ENCODE results near the gene PHF12.
A peak's percentile ranks its signal among the peaks of the same experiment; 100 is the strongest.
"Not testable (repeated sequence)": the region's sequence is repeated elsewhere in the genome, so short reads cannot be mapped to it uniquely, and the experiment has no call there.

PHF12 gene

DNA sequence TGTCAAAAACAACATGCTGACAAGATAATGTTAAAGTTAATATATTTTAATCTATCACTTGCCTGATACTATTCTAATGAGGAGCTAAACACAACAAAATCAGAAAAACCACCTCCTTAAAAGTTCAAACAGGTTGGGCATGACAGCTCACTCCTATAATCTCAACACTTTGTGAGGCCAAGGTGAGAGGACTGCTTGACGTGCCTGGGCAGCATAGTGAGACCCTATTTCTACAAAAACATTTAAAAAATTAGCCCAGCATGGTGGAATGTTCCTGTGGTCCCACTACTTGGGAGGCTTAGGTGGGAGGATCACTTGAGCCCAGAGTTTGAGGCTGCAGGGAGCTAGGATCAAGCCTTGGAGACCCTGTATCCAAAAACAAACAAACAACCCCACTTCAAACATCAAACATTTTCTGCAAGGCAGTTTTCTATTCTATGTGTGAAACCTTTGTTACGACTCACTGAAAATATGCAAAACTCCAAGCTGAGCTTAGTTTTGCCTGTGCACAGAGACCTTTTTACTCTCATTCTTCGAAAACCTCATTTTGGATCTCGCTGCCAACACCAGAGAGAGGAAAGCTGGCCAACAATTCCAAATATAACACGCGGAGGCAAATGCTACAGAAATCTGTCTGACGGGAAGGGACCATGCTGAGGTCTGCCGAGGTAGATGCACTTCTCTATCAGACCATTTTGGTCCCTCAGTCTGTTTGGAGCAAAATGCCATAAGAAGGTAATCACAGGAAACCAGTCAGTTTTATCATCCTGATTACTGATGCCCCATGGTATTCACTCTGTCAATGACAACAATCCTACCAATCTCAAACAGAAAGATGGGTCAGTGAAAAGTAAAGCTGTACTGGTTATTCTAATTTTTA, 6.2 kb downstream of the PHF12 start:
- no peaks in the 10 kb centered on the region for H3K27me3 ChIP-seq (ENCODE audit: control insufficient read depth, insufficient read depth, low read length)
- H3K4me1 ChIP-seq (ENCODE audit: control insufficient read depth, insufficient read depth, low read length) = peaks cover 25% of the 10 kb centered on the region
- no peak overlapping the region for H3K27ac ChIP-seq (ENCODE audit: low read depth, low read length)
- H3K4me3 ChIP-seq (ENCODE audit: low read depth, low read length) = no peak overlapping the region
- no peaks in the 10 kb centered on the region for H3K9me3 ChIP-seq (ENCODE audit: control insufficient read depth, insufficient read depth, low read length)
- H3K36me3 ChIP-seq (ENCODE audit: control insufficient read depth, insufficient read depth, low read length) = peaks cover 62% of the 10 kb centered on the region
- H3K9ac ChIP-seq (ENCODE audit: low read depth, low read length) = no peak overlapping the region

DNA sequence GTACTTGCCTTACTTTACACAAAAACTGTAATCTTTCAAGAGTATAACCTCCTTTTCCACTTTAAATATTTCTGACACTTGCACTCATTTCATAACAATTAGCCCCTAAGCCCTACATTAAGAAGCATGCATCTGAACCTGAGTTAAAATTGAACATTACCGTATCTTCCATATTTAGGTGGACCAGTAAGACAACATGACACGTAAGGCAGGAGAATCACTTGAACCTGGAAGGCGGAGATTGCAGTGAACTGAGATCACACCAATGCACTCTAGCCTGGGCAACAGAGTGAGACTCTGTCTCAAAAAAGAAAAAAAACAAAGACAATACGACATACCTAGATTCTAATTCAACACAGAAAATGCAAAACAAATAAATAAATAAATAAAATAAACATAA, 7.0 kb downstream of the PHF12 start:
- Histone ChIP-seq H3K27ac (ENCODE audit: low read depth, low read length) (no peak overlapping the region), H3K36me3 (ENCODE audit: control insufficient read depth, insufficient read depth, low read length) (peaks cover 69% of the 10 kb centered on the region), H3K27me3 (ENCODE audit: control insufficient read depth, insufficient read depth, low read length) (no peaks in the 10 kb centered on the region), H3K4me1 (ENCODE audit: control insufficient read depth, insufficient read depth, low read length) (peaks cover 32% of the 10 kb centered on the region), H3K9me3 (ENCODE audit: control insufficient read depth, insufficient read depth, low read length) (no peaks in the 10 kb centered on the region), H3K9ac (ENCODE audit: low read depth, low read length) (no peak overlapping the region), H3K4me3 (ENCODE audit: low read depth, low read length) (no peak overlapping the region)

DNA sequence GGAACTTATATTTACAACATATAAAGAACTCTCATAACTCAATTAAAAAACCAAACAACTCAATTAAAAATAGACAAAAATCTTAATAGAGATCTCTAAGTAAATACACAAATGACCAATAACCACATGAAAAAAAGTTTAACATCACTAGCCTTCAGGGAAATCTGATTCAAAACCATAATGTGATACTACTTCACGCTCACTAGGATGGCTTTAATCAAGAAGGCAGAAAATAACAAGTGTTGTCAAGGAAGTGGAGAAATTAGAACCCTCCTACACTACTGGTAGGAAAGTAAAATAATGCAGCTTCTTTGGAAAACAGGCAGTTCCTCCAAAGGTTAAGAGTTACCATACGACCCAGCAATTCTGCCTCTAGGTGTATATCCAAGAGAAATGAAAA, 8.4 kb downstream of the PHF12 start:
- Histone ChIP-seq H3K27ac (ENCODE audit: low read depth, low read length) (no peak overlapping the region), H3K4me1 (ENCODE audit: control insufficient read depth, insufficient read depth, low read length) (peaks cover 35% of the 10 kb centered on the region), H3K27me3 (ENCODE audit: control insufficient read depth, insufficient read depth, low read length) (no peaks in the 10 kb centered on the region), H3K4me3 (ENCODE audit: low read depth, low read length) (no peak overlapping the region), H3K9ac (ENCODE audit: low read depth, low read length) (no peak overlapping the region), H3K9me3 (ENCODE audit: control insufficient read depth, insufficient read depth, low read length) (no peaks in the 10 kb centered on the region), H3K36me3 (ENCODE audit: control insufficient read depth, insufficient read depth, low read length) (peaks cover 70% of the 10 kb centered on the region)

DNA sequence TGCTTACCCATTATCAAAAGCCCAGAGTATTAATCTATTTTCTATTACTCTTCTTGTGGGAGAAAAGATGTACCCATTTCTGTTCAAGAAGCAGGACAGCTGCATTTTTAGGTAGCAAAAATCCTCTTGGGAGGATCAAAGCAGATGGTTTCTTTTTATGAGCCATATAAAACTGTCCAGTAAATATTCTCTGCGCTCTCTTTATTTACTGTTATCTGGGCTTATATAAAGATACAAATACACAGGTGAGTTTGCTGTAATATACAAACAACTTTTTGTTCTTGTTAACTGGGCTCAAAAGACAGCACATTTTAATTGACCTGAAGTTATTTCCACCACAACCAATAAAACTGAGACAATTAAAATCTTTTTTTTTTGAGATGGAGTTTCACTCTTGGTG, 10.1 kb downstream of the PHF12 start:
- H3K27me3 ChIP-seq (ENCODE audit: control insufficient read depth, insufficient read depth, low read length) = no peaks in the 10 kb centered on the region
- peaks cover 58% of the 10 kb centered on the region for H3K36me3 ChIP-seq (ENCODE audit: control insufficient read depth, insufficient read depth, low read length)
- peak overlapping the region; percentile 23 for H3K27ac ChIP-seq (ENCODE audit: low read depth, low read length)
- H3K4me1 ChIP-seq (ENCODE audit: control insufficient read depth, insufficient read depth, low read length) = peaks cover 46% of the 10 kb centered on the region
- H3K9me3 ChIP-seq (ENCODE audit: control insufficient read depth, insufficient read depth, low read length) = no peaks in the 10 kb centered on the region
- H3K4me3 ChIP-seq (ENCODE audit: low read depth, low read length) = no peak overlapping the region
- no peak overlapping the region for H3K9ac ChIP-seq (ENCODE audit: low read depth, low read length)

DNA sequence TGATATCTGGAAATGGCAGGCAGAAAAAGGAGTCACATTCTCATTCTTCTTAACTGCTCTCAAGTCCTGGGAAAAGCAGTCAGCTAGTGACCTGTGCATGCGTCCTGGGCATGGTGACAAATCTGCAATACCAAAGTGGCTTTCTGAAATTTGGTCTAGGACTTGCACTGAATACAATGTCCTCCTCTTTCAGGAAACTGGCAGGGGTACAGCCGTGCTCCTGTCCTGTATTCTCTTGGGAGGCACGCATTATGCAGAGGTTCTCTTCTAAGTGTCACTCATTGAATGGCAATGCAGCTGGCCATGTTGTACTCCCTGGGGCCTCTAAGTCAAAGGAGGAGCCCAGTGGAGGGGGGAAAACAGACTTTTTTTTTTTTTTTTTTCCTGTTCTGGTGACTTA, 10.6 kb downstream of the PHF12 start:
- Histone ChIP-seq H3K9ac (ENCODE audit: low read depth, low read length) (no peak overlapping the region), H3K4me1 (ENCODE audit: control insufficient read depth, insufficient read depth, low read length) (peaks cover 51% of the 10 kb centered on the region), H3K9me3 (ENCODE audit: control insufficient read depth, insufficient read depth, low read length) (no peaks in the 10 kb centered on the region), H3K27me3 (ENCODE audit: control insufficient read depth, insufficient read depth, low read length) (no peaks in the 10 kb centered on the region), H3K27ac (ENCODE audit: low read depth, low read length) (peak overlapping the region; percentile 48), H3K36me3 (ENCODE audit: control insufficient read depth, insufficient read depth, low read length) (peaks cover 54% of the 10 kb centered on the region), H3K4me3 (ENCODE audit: low read depth, low read length) (no peak overlapping the region)

DNA sequence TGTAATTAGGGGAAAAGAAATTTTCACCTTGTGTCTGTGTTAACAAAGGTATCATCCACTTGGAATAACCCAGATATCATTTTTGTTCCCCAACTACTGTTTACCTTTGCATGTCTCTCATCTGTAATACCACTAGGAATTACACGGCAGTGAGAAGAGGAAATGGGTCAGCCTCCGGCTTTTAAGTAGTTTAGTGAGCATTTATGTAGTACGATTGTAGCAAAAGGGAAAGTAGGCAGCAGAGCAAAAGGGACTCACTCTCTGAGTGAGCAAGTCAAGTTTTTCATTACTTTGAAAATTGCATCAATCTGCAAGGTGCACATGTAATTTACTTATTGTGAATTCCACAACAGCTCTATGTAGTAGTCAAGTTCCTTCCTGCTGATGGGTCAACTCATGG, 11.2 kb downstream of the PHF12 start:
- Histone ChIP-seq H3K36me3 (ENCODE audit: control insufficient read depth, insufficient read depth, low read length) (peaks cover 49% of the 10 kb centered on the region), H3K9ac (ENCODE audit: low read depth, low read length) (0 out of 2 replicates have a peak overlapping the region, but pooled peaks have one; percentile 32), H3K4me1 (ENCODE audit: control insufficient read depth, insufficient read depth, low read length) (peaks cover 53% of the 10 kb centered on the region), H3K27ac (ENCODE audit: low read depth, low read length) (peak overlapping the region; percentile 48), H3K4me3 (ENCODE audit: low read depth, low read length) (no peak overlapping the region), H3K27me3 (ENCODE audit: control insufficient read depth, insufficient read depth, low read length) (no peaks in the 10 kb centered on the region), H3K9me3 (ENCODE audit: control insufficient read depth, insufficient read depth, low read length) (no peaks in the 10 kb centered on the region)

DNA sequence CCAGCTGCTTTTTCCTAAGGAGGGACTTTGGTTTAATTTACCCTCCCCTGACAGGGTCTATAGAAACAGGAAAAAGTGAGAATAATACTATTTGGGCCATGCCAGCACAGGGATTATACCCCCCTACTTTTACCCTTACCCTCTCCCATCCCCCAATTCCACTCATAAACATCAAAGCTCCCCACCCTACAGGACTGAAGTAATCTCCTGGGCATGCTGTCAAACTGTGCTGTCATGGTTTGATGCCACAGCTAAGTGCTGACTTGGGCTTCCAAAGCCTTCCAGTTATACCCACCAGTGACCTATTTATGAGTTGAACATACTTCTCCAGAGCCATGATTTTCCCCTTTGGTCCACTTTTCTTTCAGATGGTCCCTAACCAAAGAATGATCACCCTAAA, 12.8 kb downstream of the PHF12 start:
- H3K27me3 ChIP-seq (ENCODE audit: control insufficient read depth, insufficient read depth, low read length) = no peaks in the 10 kb centered on the region
- H3K4me3 ChIP-seq (ENCODE audit: low read depth, low read length) = no peak overlapping the region
- no peak overlapping the region for H3K27ac ChIP-seq (ENCODE audit: low read depth, low read length)
- H3K4me1 ChIP-seq (ENCODE audit: control insufficient read depth, insufficient read depth, low read length) = peaks cover 53% of the 10 kb centered on the region
- no peak overlapping the region for H3K9ac ChIP-seq (ENCODE audit: low read depth, low read length)
- peaks cover 37% of the 10 kb centered on the region for H3K36me3 ChIP-seq (ENCODE audit: control insufficient read depth, insufficient read depth, low read length)
- H3K9me3 ChIP-seq (ENCODE audit: control insufficient read depth, insufficient read depth, low read length) = no peaks in the 10 kb centered on the region

DNA sequence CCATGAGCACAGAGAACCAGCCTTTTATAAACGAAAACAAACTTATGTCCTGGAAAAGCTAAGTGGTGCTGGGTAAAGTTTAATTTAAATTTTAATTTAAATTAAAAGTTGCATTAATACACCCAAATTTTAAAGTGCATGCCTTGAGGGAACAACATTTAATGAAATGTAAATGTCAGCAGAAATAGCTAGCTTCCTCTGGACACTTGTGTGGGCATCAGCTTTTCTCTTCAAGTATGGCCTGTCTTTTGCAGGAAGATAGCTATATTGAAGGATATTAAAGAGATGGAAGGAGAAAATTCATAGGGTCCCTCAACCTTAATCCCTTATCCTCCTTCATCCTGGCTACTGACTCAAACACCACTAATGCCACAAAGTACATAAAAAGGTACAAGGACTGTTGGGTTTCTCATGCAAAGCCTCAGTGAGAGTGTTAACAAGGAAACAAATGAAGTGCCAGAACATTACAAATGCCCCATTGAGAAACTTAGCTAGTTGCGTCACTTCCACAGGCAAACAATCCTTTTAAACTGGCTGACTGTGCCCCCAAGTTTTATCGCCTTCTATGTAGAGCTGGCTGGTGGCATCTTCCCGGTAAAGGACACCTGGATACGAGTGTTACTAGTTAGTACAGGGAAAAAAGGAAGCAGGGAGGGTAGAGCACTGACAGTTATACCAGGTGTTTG, 14.1 kb downstream of the PHF12 start:
- peak overlapping the region; percentile 37 for H3K27ac ChIP-seq (ENCODE audit: low read depth, low read length)
- H3K9ac ChIP-seq (ENCODE audit: low read depth, low read length) = no peak overlapping the region
- H3K4me3 ChIP-seq (ENCODE audit: low read depth, low read length) = no peak overlapping the region
- H3K27me3 ChIP-seq (ENCODE audit: control insufficient read depth, insufficient read depth, low read length) = no peaks in the 10 kb centered on the region
- H3K4me1 ChIP-seq (ENCODE audit: control insufficient read depth, insufficient read depth, low read length) = peaks cover 53% of the 10 kb centered on the region
- H3K9me3 ChIP-seq (ENCODE audit: control insufficient read depth, insufficient read depth, low read length) = no peaks in the 10 kb centered on the region
- peaks cover 34% of the 10 kb centered on the region for H3K36me3 ChIP-seq (ENCODE audit: control insufficient read depth, insufficient read depth, low read length)

DNA sequence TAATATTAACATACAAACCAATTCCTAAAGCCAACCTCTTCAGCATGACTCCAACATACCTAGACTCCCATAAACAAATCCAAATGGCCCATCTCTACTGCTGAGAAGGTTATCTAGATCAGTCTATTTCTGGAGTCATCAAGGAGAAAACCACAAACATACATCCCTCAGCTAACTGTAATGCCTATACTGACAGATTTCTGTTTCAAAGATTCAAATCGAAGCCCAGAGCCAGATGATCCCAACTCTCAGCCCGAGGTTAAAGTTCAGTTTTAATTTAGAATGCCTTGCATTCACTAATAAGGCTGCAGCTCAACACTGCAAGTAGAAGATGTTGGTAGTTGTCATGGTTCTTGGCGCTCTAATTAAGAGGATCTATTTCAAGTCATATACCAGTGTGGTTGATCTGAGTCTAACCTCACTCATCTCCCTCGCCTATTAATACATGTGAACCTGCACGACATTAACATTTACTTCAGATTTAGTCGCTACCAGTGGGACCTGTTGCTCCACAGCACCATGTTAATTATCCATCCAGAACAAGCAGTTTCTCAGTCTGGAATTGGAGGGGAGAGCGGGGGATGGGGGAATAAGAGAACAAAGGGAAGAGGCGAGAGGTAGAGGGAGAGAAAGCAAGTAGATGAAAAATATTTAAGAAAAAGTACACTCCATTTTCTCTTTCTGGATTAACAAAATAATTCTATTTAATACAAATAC, 15.4 kb downstream of the PHF12 start:
- H3K9me3 ChIP-seq (ENCODE audit: control insufficient read depth, insufficient read depth, low read length) = no peaks in the 10 kb centered on the region
- H3K36me3 ChIP-seq (ENCODE audit: control insufficient read depth, insufficient read depth, low read length) = peaks cover 34% of the 10 kb centered on the region
- H3K27ac ChIP-seq (ENCODE audit: low read depth, low read length) = no peak overlapping the region
- no peak overlapping the region for H3K4me3 ChIP-seq (ENCODE audit: low read depth, low read length)
- H3K4me1 ChIP-seq (ENCODE audit: control insufficient read depth, insufficient read depth, low read length) = peaks cover 50% of the 10 kb centered on the region
- no peak overlapping the region for H3K9ac ChIP-seq (ENCODE audit: low read depth, low read length)
- H3K27me3 ChIP-seq (ENCODE audit: control insufficient read depth, insufficient read depth, low read length) = no peaks in the 10 kb centered on the region

DNA sequence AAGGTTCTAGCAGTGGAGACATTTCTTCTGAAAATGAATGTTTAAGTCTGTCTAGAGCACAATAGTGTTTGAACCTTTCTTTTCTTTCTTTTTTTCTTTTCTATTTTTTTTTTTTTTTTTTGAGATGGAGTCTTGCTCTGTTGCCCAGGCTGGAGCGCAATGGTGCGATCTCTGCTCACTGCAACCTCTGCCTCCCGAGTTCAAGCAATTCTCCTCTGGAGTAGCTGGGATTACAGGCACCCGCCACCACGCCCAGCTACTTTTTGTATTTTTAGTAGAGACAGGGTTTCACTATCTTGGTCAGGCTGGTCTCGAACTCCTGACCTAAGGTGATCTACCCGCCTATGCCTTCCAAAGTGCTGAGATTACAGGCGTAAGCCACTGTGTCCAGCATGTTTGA, 16.8 kb downstream of the PHF12 start:
- H3K27ac ChIP-seq (ENCODE audit: low read depth, low read length); H3K9me3 ChIP-seq (ENCODE audit: control insufficient read depth, insufficient read depth, low read length); H3K4me3 ChIP-seq (ENCODE audit: low read depth, low read length); H3K9ac ChIP-seq (ENCODE audit: low read depth, low read length); H3K27me3 ChIP-seq (ENCODE audit: control insufficient read depth, insufficient read depth, low read length): not testable (repeated sequence)
- Histone ChIP-seq H3K4me1 (ENCODE audit: control insufficient read depth, insufficient read depth, low read length) (peaks cover 37% of the 10 kb centered on the region), H3K36me3 (ENCODE audit: control insufficient read depth, insufficient read depth, low read length) (peaks cover 21% of the 10 kb centered on the region)

DNA sequence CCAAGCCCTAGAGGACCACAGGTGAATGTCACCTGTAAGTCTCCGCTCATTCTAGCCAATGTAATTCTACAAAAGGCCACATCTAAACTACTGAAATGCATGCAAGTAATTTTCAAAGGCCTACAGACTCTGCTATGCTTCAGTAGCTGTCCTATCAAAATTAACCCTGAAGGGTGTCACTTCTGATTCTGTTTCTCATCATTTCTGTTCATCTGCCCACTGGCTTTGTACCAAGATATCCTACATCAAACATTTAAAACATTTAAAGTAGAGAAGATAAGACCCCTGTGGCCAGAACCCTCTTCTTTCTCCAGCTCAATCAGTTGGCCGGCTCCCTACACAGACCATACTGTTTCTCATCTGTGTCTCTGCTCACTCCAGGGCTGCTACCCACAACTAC, 21.5 kb downstream of the PHF12 start:
- H3K27me3 ChIP-seq (ENCODE audit: control insufficient read depth, insufficient read depth, low read length) = no peaks in the 10 kb centered on the region
- no peak overlapping the region for H3K27ac ChIP-seq (ENCODE audit: low read depth, low read length)
- H3K36me3 ChIP-seq (ENCODE audit: control insufficient read depth, insufficient read depth, low read length) = peaks cover 44% of the 10 kb centered on the region
- no peaks in the 10 kb centered on the region for H3K4me1 ChIP-seq (ENCODE audit: control insufficient read depth, insufficient read depth, low read length)
- H3K4me3 ChIP-seq (ENCODE audit: low read depth, low read length) = no peak overlapping the region
- H3K9me3 ChIP-seq (ENCODE audit: control insufficient read depth, insufficient read depth, low read length) = no peaks in the 10 kb centered on the region
- no peak overlapping the region for H3K9ac ChIP-seq (ENCODE audit: low read depth, low read length)
